Immature natural killer cell (primary cell): ENCODE measurements around the gene INPP4A. TPM values are rescaled to one million over a fixed set of nuclear protein-coding genes. Genes with fewer than 3 reads are reported as not detected.
A peak's percentile ranks its signal among the peaks of the same experiment; 100 is the strongest.

Experiments
- DNase-seq, 3 donors: peaks; one replicate each; pipeline ENCODE4 v3.0.0; 2022; ENCODE audit warnings: mixed read lengths in 1 of 3
- H3K27ac Mint-ChIP-seq, 6 donors: one replicate each; pipeline ENCODE4 v1.8.0; 2020; ENCODE audit warnings: mixed read lengths in 6 of 6, mild to moderate bottlenecking in 5 of 6, inconsistent platforms in 4 of 6, moderate library complexity in 3 of 6
- H3K27me3 Mint-ChIP-seq, 3 donors: one replicate each; pipeline ENCODE4 v1.8.0; 2020 to 2021; ENCODE audit warnings: low read depth in 3 of 3, mild to moderate bottlenecking in 3 of 3, mixed read lengths in 3 of 3, moderate library complexity in 3 of 3, inconsistent platforms in 1 of 3
- H3K36me3 Mint-ChIP-seq, 3 donors: one replicate each; pipeline ENCODE4 v1.8.0; 2020; ENCODE audit warnings: mixed read lengths in 3 of 3, inconsistent platforms in 2 of 3, mild to moderate bottlenecking in 2 of 3
- H3K4me1 Mint-ChIP-seq, 2 donors: one replicate each; pipeline ENCODE4 v1.8.0; 2020; ENCODE audit warnings: inconsistent platforms in 2 of 2, mild to moderate bottlenecking in 2 of 2, mixed read lengths in 2 of 2, moderate library complexity in 1 of 2
- H3K4me3 Mint-ChIP-seq, 5 donors: one replicate each; pipeline ENCODE4 v1.8.0; 2020; ENCODE audit warnings: mild to moderate bottlenecking in 5 of 5, mixed read lengths in 5 of 5, inconsistent platforms in 3 of 5, moderate library complexity in 3 of 5
- H3K9me3 Mint-ChIP-seq, 6 donors: one replicate each; pipeline ENCODE4 v1.8.0; 2020; ENCODE audit warnings: mild to moderate bottlenecking in 6 of 6, mixed read lengths in 6 of 6, inconsistent platforms in 4 of 6, moderate library complexity in 3 of 6
- polyA plus RNA-seq, 3 donors: library from polyadenylated mRNA; unstranded; fragments of 300-500 nt; fragmentation: Illumina TruSeq; gene quantifications; one replicate each; pipeline ENCODE4 v1.2.3, GENCODE V29; 2021

Gene INPP4A
- polyA plus RNA-seq, 3 donors from 2014 or later, result 34.1 to 101 (median 35.0) TPM

DNA sequence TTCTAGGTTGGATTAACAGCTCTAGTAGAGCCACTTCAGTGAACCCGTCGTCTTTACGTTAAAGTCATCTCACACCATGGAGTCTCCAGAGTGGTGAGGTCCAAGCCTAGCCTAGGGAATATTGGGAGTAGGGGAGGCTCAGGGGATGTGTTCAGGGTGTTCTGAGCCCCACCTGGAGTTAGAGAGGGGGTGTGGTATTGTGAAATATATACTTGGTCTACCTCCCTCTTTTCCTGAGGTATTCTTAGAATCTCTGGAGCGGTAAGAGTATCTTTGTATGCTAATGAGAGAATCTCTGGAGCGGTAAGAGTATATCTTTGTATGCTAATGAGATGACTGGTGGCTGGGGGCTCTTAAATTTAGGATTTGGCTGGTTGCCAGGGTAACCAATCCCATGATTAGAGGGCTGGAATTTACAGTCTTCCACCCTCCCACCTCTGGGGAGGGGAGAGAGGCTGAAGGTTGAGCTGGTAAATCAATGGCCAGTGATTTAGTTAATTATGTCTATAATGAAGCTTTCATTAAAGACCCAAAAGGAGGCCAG is 69.5 kb downstream of the INPP4A start:
- Mint-ChIP-seq H3K9me3 (no peaks in the 10 kb centered on the region), H3K27ac (peak overlapping the region; percentile 41 to 75 (median 62))

DNA sequence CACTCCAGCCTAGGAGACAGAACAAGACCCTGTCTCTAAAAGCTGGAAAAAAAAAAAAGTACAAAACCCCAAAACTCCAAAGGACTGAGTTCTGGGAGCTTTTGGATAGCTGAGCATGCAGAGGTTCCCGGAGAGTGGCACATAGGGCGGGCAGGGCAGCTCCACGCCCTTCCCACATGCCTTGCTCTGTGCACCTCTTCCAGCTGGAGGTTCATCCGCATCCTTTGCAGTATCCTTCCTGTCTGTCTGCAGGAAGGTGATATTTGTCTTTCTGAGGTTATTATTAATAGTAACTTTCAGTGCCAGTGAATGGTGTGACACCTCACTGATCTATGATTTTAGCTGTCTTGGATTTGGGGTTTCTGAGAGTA is 70.2 kb downstream of the INPP4A start:
- DNase-seq, result no peak
- peaks cover 0 to 5% (median 2%) of the 10 kb centered on the region in 3 donors for H3K27me3 Mint-ChIP-seq
- peaks cover 0 to 4% (median 0%) of the 10 kb centered on the region in 3 donors for H3K36me3 Mint-ChIP-seq
- H3K4me1 Mint-ChIP-seq, result peaks cover 95 to 99% of the 10 kb centered on the region in 2 donors
- H3K9me3 Mint-ChIP-seq, result no peaks in the 10 kb centered on the region
- H3K4me3 Mint-ChIP-seq, result peak overlapping the region in 4 of 5 donors; percentile 36 to 57 (median 43)
- H3K27ac Mint-ChIP-seq, result peak overlapping the region; percentile 14 to 89 (median 64)

More for the DNA sequence above, 69.5 kb downstream of the INPP4A start:
- Mint-ChIP-seq H3K4me3 (peak overlapping the region in 4 of 5 donors; percentile 3 to 38 (median 10)), H3K36me3 (peaks cover 0 to 2% (median 0%) of the 10 kb centered on the region in 3 donors), H3K4me1 (peaks cover 99 to 100% of the 10 kb centered on the region in 2 donors), H3K27me3 (peaks cover 0 to 5% (median 2%) of the 10 kb centered on the region in 3 donors)
- no peak for DNase-seq

DNA sequence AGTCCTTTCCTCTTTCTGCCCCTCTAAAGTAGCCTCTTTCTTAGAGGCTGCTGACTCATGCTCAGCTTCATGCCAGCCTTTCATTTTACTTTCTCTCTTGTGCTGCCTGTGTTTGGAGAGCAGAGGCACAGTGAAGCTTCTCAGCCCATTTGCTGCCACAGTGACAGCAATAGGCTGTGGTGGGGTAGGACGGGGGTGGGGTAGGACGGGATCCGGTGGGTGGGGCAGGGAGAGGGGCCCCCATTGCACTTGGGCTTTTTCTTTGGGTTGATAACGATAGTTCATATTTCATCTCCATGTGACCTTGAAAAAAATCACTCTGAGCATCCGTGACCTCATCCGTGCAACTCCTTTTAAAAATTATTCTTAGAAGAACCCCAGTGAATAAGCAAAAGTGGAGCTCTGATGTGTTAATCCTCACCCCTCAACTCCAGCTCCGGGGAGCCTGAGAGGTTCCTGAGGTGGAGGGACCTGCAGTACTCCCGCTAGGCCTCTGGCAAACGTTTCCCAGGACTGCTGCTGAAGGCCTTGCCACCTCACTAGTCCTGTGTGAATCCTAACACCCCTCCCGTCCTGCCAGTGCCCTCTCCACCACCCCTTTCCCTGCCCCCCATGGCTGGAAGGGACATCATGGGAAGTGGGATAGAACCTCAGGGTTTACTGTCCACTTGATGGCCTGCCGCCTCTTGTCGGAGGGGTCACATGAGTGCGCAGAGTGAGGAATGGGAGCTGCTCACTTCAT is 70.8 kb downstream of the INPP4A start:
- Mint-ChIP-seq H3K27me3 (peaks cover 0 to 5% (median 2%) of the 10 kb centered on the region in 3 donors), H3K9me3 (no peaks in the 10 kb centered on the region), H3K4me1 (peaks cover 89 to 99% of the 10 kb centered on the region in 2 donors), H3K4me3 (peak overlapping the region in 4 of 5 donors; percentile 36 to 57 (median 43)), H3K36me3 (peaks cover 0 to 4% (median 0%) of the 10 kb centered on the region in 3 donors), H3K27ac (peak overlapping the region; percentile 14 to 89 (median 65))
- peak in 1 of 3 donors; percentile 19 for DNase-seq

DNA sequence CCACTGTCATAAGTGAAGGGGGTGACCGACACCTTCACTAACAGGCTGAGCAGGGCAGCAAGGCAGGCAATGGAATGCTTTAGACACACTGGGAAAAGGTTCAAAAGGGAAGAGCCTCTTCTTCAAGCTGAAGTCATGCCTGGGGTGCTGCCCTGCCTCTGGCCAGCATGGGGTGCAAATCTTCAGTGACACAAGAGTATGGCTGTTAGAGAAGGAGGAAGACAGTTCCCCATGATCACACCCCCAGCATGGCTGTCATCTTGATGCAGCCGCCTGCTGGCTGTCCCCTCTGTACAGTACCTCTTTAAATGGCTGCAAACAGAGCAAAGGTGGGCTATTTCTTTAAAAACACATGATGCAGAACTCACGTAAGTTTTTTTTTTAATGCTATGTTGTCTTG is 71.9 kb downstream of the INPP4A start:
- Mint-ChIP-seq H3K27me3 (peaks cover 0 to 5% (median 2%) of the 10 kb centered on the region in 3 donors), H3K27ac (peak overlapping the region; percentile 53 to 89 (median 76)), H3K4me3 (peak overlapping the region in 2 of 5 donors; percentile 6 to 22), H3K4me1 (peaks cover 79 to 87% of the 10 kb centered on the region in 2 donors), H3K36me3 (peaks cover 0 to 4% (median 0%) of the 10 kb centered on the region in 3 donors), H3K9me3 (no peaks in the 10 kb centered on the region)
- no peak for DNase-seq

DNA sequence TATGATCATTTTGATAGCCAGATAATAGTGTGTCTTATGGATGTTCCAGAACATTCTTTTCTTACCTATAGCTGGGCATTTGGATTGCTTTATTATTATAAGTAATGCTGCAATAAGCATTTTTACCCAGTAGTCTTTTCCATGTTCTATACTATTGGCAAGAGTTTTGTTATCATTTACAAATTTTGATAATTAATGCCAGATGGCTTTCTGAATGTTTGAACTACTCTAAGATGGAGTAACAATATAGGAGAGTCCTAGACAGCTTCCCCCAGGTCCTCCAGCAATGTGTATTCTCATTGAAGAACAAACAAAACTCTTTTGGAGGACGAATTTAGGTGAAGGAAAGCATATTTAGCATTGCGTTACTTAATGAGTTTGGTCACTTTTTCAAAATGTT is 73.0 kb downstream of the INPP4A start:
- Mint-ChIP-seq H3K4me3 (no peak overlapping the region), H3K36me3 (peaks cover 4 to 9% (median 5%) of the 10 kb centered on the region in 3 donors), H3K27ac (peak overlapping the region in 5 of 6 donors; percentile 50 to 89 (median 79)), H3K4me1 (peaks cover 68 to 83% of the 10 kb centered on the region in 2 donors), H3K27me3 (no peaks in the 10 kb centered on the region), H3K9me3 (no peaks in the 10 kb centered on the region)
- DNase-seq, result no peak

DNA sequence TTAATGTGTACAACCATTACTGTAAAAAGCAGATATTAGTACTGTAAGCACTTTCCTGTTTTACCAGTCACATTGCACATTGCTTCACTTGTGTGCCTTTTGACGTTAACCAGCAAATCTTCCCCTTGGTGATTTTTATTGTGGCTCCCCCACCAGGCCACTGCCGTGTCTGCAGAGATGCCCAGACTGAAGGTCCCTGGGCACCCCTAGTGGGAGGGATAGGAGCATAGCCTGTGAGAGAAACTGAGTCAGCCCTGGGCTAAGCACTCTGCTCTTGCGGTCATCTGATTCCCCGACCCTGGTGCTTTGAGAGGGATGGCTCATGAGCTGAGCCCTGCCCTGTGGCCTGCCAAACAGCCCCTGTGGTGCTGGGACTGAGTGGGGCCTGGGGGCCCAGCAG is 73.4 kb downstream of the INPP4A start:
- Mint-ChIP-seq H3K27me3 (no peaks in the 10 kb centered on the region), H3K27ac (peak overlapping the region; percentile 26 to 89 (median 76)), H3K36me3 (peaks cover 4 to 14% (median 9%) of the 10 kb centered on the region in 3 donors), H3K9me3 (no peaks in the 10 kb centered on the region), H3K4me1 (peaks cover 63 to 83% of the 10 kb centered on the region in 2 donors), H3K4me3 (peak overlapping the region in 2 of 5 donors; percentile 1 to 9)
- DNase-seq, result peak; percentile 49 to 61 (median 55)

DNA sequence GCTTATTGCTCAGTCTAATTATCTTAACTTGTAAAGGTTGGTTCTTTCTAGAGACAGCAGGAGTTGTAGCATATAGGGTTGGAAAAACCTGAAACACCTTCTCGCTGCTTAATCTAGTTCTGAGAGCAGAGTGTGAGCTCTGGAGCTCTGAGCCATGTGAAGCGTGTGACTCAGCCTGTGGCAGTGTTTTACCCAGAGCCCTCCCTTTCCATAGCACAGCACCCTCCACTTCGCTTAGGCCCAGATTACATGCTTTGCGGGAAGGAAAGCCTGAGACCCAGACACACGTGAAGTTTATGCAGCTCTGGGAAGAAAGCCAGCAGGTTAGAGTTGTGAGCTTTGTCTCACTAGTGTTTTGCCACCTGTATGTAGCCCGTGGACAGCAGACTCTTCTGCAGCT is 74.5 kb downstream of the INPP4A start:
- no peaks in the 10 kb centered on the region for H3K9me3 Mint-ChIP-seq
- no peak for DNase-seq
- H3K27ac Mint-ChIP-seq, result peak overlapping the region; percentile 67 to 81 (median 72)
- H3K27me3 Mint-ChIP-seq, result peaks cover 0 to under 1% (median 0%) of the 10 kb centered on the region in 3 donors
- H3K4me1 Mint-ChIP-seq, result peaks cover 56 to 72% of the 10 kb centered on the region in 2 donors
- H3K36me3 Mint-ChIP-seq, result peaks cover 7 to 18% (median 10%) of the 10 kb centered on the region in 3 donors
- H3K4me3 Mint-ChIP-seq, result peak overlapping the region in 1 of 5 donors; percentile 5

DNA sequence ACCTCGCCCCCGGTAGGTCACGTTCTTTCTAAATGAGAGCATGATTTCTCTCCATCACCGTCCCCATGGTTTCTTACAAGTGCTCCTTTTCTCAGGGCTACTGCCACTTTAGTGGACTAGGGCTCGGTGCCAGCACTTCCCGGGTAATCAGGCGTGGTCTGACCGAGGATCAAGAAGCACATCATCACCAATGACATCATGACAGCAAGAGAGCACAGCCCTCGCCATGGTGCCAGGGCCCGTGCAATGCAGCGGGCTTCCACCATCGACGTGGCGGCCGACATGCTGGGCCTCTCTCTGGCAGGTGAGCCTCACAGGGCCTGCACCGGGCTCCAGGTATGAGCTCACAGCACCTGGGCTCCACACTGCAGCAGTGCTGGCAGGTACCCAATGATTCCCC is 75.2 kb downstream of the INPP4A start:
- no peak for DNase-seq
- Mint-ChIP-seq H3K27ac (peak overlapping the region in 3 of 6 donors; percentile 64 to 73 (median 73)), H3K36me3 (peaks cover 9 to 21% (median 10%) of the 10 kb centered on the region in 3 donors), H3K4me1 (peaks cover 50 to 65% of the 10 kb centered on the region in 2 donors), H3K4me3 (no peak overlapping the region), H3K9me3 (no peaks in the 10 kb centered on the region), H3K27me3 (peaks cover 0 to 1% (median 0%) of the 10 kb centered on the region in 3 donors)

DNA sequence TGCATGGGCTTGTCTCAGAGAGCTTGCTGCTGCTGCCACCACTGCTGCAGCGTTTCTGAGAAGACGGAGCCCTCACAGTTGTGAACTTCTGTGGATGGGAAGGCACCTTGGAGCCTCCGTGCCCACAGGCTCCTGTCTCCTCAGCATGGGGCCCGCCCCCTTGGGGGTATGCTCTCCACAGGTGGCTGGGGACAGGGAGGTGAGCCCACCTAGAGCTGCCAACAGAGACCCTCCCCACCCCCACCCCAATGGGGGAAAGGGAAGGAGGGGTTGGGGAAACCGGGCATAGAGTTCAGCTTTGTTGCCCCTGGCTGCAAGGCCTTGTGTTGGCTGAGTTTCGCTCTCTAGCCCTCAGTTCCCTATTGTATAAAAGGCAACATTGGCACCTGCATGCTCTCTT is 76.1 kb downstream of the INPP4A start:
- Mint-ChIP-seq H3K36me3 (peaks cover 14 to 21% (median 17%) of the 10 kb centered on the region in 3 donors), H3K9me3 (no peaks in the 10 kb centered on the region), H3K27ac (no peak overlapping the region), H3K4me1 (peaks cover 44 to 56% of the 10 kb centered on the region in 2 donors), H3K27me3 (peaks cover 0 to 1% (median 0%) of the 10 kb centered on the region in 3 donors), H3K4me3 (no peak overlapping the region)
- no peak for DNase-seq

DNA sequence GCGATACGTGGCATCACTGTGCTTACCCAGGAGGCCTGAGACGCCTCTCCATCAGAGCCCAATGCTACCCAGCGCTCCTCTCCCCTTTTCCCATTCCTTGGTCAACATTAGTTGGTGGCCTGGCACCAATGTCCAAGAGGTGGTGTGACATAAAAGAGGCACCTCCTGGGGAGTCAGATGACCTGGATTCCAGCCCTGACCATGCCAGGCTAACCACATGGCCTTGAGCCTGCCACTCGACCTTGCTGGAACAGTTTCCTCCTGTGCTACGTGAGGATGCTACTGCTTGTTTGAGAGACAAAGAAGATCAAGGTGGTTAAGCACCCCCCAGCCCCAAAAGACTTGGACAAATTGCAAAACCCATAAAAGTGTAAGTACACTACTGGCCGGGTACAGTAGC is 76.6 kb downstream of the INPP4A start:
- H3K27me3 Mint-ChIP-seq, result peaks cover 0 to 1% (median 0%) of the 10 kb centered on the region in 3 donors

DNA sequence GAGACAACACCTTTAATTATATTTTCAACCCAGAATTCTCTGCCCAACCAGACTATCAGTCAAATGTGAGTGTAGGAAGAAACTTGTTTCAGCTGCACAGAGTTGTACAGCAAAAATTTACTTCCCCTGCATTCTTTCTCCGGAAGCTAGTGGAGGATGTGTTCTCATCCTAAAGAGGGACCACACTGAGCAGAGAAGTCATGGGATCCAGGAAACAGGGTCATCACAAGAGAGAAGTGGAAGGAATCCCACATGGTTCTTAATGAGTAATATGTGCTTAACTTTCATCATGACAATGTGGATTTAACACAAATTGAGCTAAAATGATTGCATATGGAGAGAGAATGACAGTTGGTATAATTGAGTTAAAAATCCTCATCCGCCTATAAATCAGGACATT is 78.2 kb downstream of the INPP4A start:
- Mint-ChIP-seq H3K4me3 (no peak overlapping the region), H3K36me3 (peaks cover 17 to 29% (median 21%) of the 10 kb centered on the region in 3 donors), H3K9me3 (no peaks in the 10 kb centered on the region), H3K4me1 (peaks cover 26 to 41% of the 10 kb centered on the region in 2 donors), H3K27me3 (peaks cover 0 to 4% (median 1%) of the 10 kb centered on the region in 3 donors), H3K27ac (peak overlapping the region in 3 of 6 donors; percentile 7 to 58 (median 52))
- DNase-seq, result no peak

More for the DNA sequence above, 76.6 kb downstream of the INPP4A start:
- peak overlapping the region in 2 of 6 donors; percentile 19 to 71 for H3K27ac Mint-ChIP-seq
- no peaks in the 10 kb centered on the region for H3K9me3 Mint-ChIP-seq
- H3K36me3 Mint-ChIP-seq, result peaks cover 14 to 21% (median 17%) of the 10 kb centered on the region in 3 donors
- H3K4me1 Mint-ChIP-seq, result peaks cover 40 to 51% of the 10 kb centered on the region in 2 donors
- no peak for DNase-seq
- H3K4me3 Mint-ChIP-seq, result no peak overlapping the region

DNA sequence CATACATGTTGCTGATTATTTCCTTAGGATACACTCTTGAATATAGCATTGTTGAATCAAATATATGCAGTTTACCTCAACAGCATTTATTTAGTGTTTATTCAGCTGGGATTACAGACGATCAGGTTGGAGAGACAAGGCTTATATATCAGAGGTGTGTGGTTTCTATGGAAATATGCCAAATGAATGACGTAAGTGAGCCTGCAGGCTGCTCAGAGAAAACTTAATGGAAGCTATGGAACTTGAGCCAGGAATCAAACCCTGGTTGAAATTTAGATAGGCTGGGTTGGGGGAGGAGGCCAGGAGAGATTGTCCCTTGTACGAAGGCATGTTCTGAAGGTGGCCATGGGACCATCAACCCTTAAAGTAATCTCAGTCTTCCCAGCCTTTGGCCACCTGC is 79.5 kb downstream of the INPP4A start:
- no peak overlapping the region for H3K4me3 Mint-ChIP-seq
- H3K36me3 Mint-ChIP-seq, result peaks cover 17 to 33% (median 29%) of the 10 kb centered on the region in 3 donors
- DNase-seq, result no peak
- H3K9me3 Mint-ChIP-seq, result no peaks in the 10 kb centered on the region
- H3K27ac Mint-ChIP-seq, result peak overlapping the region in 2 of 6 donors; percentile 2 to 42
- H3K4me1 Mint-ChIP-seq, result peaks cover 19 to 36% of the 10 kb centered on the region in 2 donors
- H3K27me3 Mint-ChIP-seq, result peaks cover 0 to 4% (median 1%) of the 10 kb centered on the region in 3 donors

DNA sequence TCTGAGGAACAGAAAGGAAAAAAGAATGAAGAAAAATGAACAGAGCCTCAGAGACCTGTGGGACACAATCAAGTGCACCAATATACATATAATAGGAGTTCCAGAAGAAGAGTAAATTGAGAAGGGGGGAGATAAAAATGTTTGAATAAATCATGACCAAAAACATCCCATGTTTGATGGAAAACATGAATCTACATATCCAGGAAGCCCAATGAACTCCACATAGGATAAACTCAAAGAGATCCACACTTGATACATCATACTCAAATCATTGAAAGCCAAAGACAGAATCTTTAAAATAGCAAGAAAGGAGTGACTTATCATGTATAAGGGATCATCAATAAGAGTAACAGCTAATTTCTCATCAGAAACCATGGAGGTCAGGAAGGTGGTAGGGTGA is 83.7 kb downstream of the INPP4A start:
- H3K27me3 Mint-ChIP-seq, result peaks cover 0 to 4% (median 1%) of the 10 kb centered on the region in 3 donors
- no peak overlapping the region for H3K4me3 Mint-ChIP-seq
- peak overlapping the region in 2 of 6 donors; percentile 26 to 67 for H3K27ac Mint-ChIP-seq
- DNase-seq, result no peak
- H3K9me3 Mint-ChIP-seq, result no peaks in the 10 kb centered on the region
- peaks cover 16 to 25% (median 22%) of the 10 kb centered on the region in 3 donors for H3K36me3 Mint-ChIP-seq
- peaks cover 18 to 45% of the 10 kb centered on the region in 2 donors for H3K4me1 Mint-ChIP-seq
